ENCODE data around the gene PRUNE2. TPM values are rescaled to one million over a fixed set of nuclear protein-coding genes. Genes with fewer than 3 reads are reported as not detected.

Gene PRUNE2
- total RNA-seq, 2 experiments from 2014 or later: 0.24 to 0.43 TPM

- peaks cover 9% of the 10 kb centered on the region for H3K9me3 Mint-ChIP-seq
Observed at GRCh38 chr9:76738402-76738801, 167.5 kb downstream of the PRUNE2 start.

DNA sequence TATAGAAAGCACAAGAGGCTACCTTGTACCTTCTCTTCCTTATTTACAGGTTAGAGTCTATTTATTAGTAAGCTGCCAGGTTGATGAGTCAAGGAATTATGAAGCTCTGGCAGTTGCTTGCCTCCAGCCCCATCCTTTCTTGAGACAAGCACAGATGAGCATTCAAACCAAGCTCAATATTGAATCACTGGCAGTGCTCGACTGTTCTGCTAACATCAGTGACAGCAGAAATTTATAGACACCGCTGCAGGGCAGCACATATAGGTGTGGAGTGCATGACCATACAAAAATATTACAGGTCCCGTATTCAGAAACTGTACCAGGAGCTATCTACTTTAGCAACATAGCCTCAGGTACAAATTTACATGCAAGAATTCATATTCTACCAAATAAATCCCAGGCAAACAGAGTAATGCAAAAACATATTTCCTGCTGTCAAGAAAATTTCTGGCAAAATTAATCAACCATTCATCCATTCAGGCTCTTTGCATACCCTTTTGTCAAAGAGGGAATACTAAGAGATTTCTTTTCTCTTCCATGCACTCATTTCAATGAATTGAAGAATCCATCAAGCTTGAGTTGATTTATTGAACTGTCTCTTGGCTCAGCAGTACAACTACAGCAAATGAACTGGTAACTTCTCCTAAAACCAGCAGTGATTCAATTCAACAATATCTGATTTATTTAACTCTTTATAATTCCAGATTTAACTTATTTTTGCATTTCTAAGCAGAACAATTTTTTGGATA is 168.6 kb downstream of the PRUNE2 start:
- intact Hi-C loops (cut with micrococcal nuclease): no loop called here
- no peak for DNase-seq
- no peaks in the 10 kb centered on the region for H3K36me3 Mint-ChIP-seq
- H3K4me3 Mint-ChIP-seq: no peak overlapping the region
- H3K4me1 Mint-ChIP-seq (ENCODE audit: low read depth): no peaks in the 10 kb centered on the region
- peaks cover 2% of the 10 kb centered on the region for H3K9me3 Mint-ChIP-seq
- no peak overlapping the region for H3K27ac Mint-ChIP-seq
- ChIA-PET CTCF (no interaction called here), POLR2A (no interaction called here)
- H3K27me3 Mint-ChIP-seq: peaks cover 9% of the 10 kb centered on the region

More at GRCh38 chr9:76738402-76738801, 167.5 kb downstream of the PRUNE2 start:
- Mint-ChIP-seq H3K27me3 (peaks cover 9% of the 10 kb centered on the region), H3K27ac (no peak overlapping the region), H3K36me3 (no peaks in the 10 kb centered on the region), H3K4me3 (no peak overlapping the region), H3K4me1 (ENCODE audit: low read depth) (no peaks in the 10 kb centered on the region)
- ChIA-PET POLR2A (interaction anchor here (0.7 kb wide), 1 partner anchor 422 kb away, joined by 3 read pairs; no protein-coding TSS in a partner anchor), CTCF (no interaction called here)
- no peak for DNase-seq
- intact Hi-C loops (cut with micrococcal nuclease): no loop called here

GRCh38 chr9:76734716-76735115 is 171.2 kb downstream of the PRUNE2 start:
- H3K9me3 Mint-ChIP-seq: no peaks in the 10 kb centered on the region
- no peak overlapping the region for H3K4me3 Mint-ChIP-seq
- CTCF ChIA-PET: no interaction called here
- no peaks in the 10 kb centered on the region for H3K36me3 Mint-ChIP-seq
- intact Hi-C loops (cut with micrococcal nuclease): no loop called here
- no peak overlapping the region for H3K27ac Mint-ChIP-seq
- POLR2A ChIA-PET: no interaction called here
- H3K27me3 Mint-ChIP-seq: peaks cover 9% of the 10 kb centered on the region
- no peaks in the 10 kb centered on the region for H3K4me1 Mint-ChIP-seq (ENCODE audit: low read depth)
- DNase-seq: no peak

DNA sequence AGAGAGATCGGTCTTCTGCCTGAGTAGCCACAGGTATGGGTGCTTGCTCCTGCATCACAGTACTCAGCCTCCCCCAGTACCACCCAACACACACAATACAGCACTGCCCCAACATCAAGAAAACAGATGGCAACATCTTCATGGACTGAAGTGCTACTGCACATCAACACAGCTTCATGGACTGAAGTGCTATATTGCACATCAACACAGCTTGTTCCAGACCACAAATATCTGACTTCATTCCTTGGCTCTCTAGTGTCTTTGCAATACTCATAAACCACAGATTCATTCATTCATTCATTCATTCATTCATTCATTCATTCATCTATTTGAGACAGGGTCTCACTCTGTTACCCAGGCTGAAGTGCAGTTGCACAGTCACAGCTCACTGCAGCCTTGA is 172.8 kb downstream of the PRUNE2 start:
- Mint-ChIP-seq H3K9me3 (no peaks in the 10 kb centered on the region), H3K4me1 (ENCODE audit: low read depth) (no peaks in the 10 kb centered on the region), H3K27me3 (peaks cover 3% of the 10 kb centered on the region), H3K36me3 (no peaks in the 10 kb centered on the region), H3K4me3 (no peak overlapping the region), H3K27ac (no peak overlapping the region)
- DNase-seq: no peak
- intact Hi-C loops (cut with micrococcal nuclease): no loop called here
- ChIA-PET CTCF (no interaction called here), POLR2A (no interaction called here)

GRCh38 chr9:76732341-76732958 is 173.5 kb downstream of the PRUNE2 start:
- intact Hi-C loops (cut with micrococcal nuclease): no loop called here
- no peak for DNase-seq
- Mint-ChIP-seq H3K4me3 (no peak overlapping the region), H3K9me3 (no peaks in the 10 kb centered on the region), H3K4me1 (ENCODE audit: low read depth) (no peaks in the 10 kb centered on the region), H3K36me3 (no peaks in the 10 kb centered on the region), H3K27ac (no peak overlapping the region), H3K27me3 (peaks cover 2% of the 10 kb centered on the region)
- ChIA-PET CTCF (no interaction called here), POLR2A (no interaction called here)

- CTCF ChIA-PET: interaction anchor here (0.6 kb wide), 1 partner anchor 29 kb away, joined by 5 read pairs; no protein-coding TSS in a partner anchor
- H3K36me3 Mint-ChIP-seq: no peaks in the 10 kb centered on the region
- DNase-seq: no peak
- peaks cover 8% of the 10 kb centered on the region for H3K27me3 Mint-ChIP-seq
- H3K9me3 Mint-ChIP-seq: no peaks in the 10 kb centered on the region
- H3K4me1 Mint-ChIP-seq (ENCODE audit: low read depth): no peaks in the 10 kb centered on the region
- intact Hi-C loops (cut with micrococcal nuclease): no loop called here
- no peak overlapping the region for H3K4me3 Mint-ChIP-seq
- no peak overlapping the region for H3K27ac Mint-ChIP-seq
- POLR2A ChIA-PET: no interaction called here
Observed at GRCh38 chr9:76730801-76731200, 175.1 kb downstream of the PRUNE2 start.

GRCh38 chr9:76729980-76730737 is 175.8 kb downstream of the PRUNE2 start:
- no peak for DNase-seq
- Mint-ChIP-seq H3K9me3 (no peaks in the 10 kb centered on the region), H3K27ac (no peak overlapping the region), H3K36me3 (no peaks in the 10 kb centered on the region), H3K27me3 (peaks cover 8% of the 10 kb centered on the region), H3K4me1 (ENCODE audit: low read depth) (no peaks in the 10 kb centered on the region), H3K4me3 (no peak overlapping the region)
- CTCF ChIA-PET: interaction anchor here (0.6 to 0.9 kb wide), 2 partner anchors 30 to 72 kb away, joined by 4 to 5 read pairs; no protein-coding TSS in a partner anchor
- POLR2A ChIA-PET: no interaction called here
- intact Hi-C loops (cut with micrococcal nuclease): no loop called here

DNA sequence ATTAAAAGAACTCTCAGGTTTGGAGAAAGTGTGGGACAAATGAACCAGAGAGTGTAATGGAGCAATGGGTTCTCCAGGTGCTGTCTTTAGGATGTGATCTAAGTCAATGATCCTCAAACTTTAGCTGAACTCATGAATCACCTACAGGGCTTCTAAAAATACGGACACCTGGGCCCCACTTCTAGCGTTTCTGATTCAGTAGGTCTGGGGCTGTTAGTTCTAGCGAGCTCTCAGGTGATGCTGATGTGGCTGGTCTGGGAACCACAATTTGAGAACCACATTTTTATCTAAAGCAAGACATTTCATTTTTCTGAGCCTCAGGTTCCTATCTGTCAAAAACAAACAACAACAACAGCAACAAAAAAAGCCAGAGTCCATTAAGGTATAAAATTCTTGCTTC is 176.8 kb downstream of the PRUNE2 start:
- DNase-seq: no peak
- Mint-ChIP-seq H3K36me3 (no peaks in the 10 kb centered on the region), H3K27ac (no peak overlapping the region), H3K4me1 (ENCODE audit: low read depth) (no peaks in the 10 kb centered on the region), H3K4me3 (no peak overlapping the region), H3K9me3 (no peaks in the 10 kb centered on the region), H3K27me3 (peaks cover 6% of the 10 kb centered on the region)
- CTCF ChIA-PET: interaction anchor here (0.9 kb wide), 1 partner anchor 71 kb away, joined by 4 read pairs; no protein-coding TSS in a partner anchor
- intact Hi-C loops (cut with micrococcal nuclease): no loop called here
- POLR2A ChIA-PET: no interaction called here

GRCh38 chr9:76725885-76726284 is 180.0 kb downstream of the PRUNE2 start:
- Mint-ChIP-seq H3K27ac (no peak overlapping the region), H3K9me3 (no peaks in the 10 kb centered on the region), H3K4me3 (no peak overlapping the region), H3K36me3 (no peaks in the 10 kb centered on the region), H3K4me1 (ENCODE audit: low read depth) (no peaks in the 10 kb centered on the region), H3K27me3 (peaks cover 11% of the 10 kb centered on the region)
- ChIA-PET POLR2A (no interaction called here), CTCF (no interaction called here)
- DNase-seq: no peak
- intact Hi-C loops (cut with micrococcal nuclease): no loop called here

GRCh38 chr9:76725011-76725546 is 180.8 kb downstream of the PRUNE2 start:
- Mint-ChIP-seq H3K9me3 (no peaks in the 10 kb centered on the region), H3K4me1 (ENCODE audit: low read depth) (no peaks in the 10 kb centered on the region), H3K4me3 (no peak overlapping the region), H3K27me3 (peaks cover 11% of the 10 kb centered on the region), H3K27ac (no peak overlapping the region), H3K36me3 (no peaks in the 10 kb centered on the region)
- DNase-seq: no peak
- POLR2A ChIA-PET: no interaction called here
- CTCF ChIA-PET: no interaction called here
- intact Hi-C loops (cut with micrococcal nuclease): no loop called here

GRCh38 chr9:76720245-76720644 is 185.7 kb downstream of the PRUNE2 start:
- no peaks in the 10 kb centered on the region for H3K9me3 Mint-ChIP-seq
- DNase-seq: no peak
- H3K27me3 Mint-ChIP-seq: peaks cover 20% of the 10 kb centered on the region
- CTCF ChIA-PET: no interaction called here
- no peak overlapping the region for H3K27ac Mint-ChIP-seq
- intact Hi-C loops (cut with micrococcal nuclease): no loop called here
- POLR2A ChIA-PET: no interaction called here
- no peak overlapping the region for H3K4me3 Mint-ChIP-seq
- no peaks in the 10 kb centered on the region for H3K36me3 Mint-ChIP-seq
- H3K4me1 Mint-ChIP-seq (ENCODE audit: low read depth): no peaks in the 10 kb centered on the region

- H3K4me1 Mint-ChIP-seq (ENCODE audit: low read depth): no peaks in the 10 kb centered on the region
- DNase-seq: no peak
- no peaks in the 10 kb centered on the region for H3K9me3 Mint-ChIP-seq
- H3K27ac Mint-ChIP-seq: no peak overlapping the region
- no peak overlapping the region for H3K4me3 Mint-ChIP-seq
- H3K36me3 Mint-ChIP-seq: no peaks in the 10 kb centered on the region
- peaks cover 19% of the 10 kb centered on the region for H3K27me3 Mint-ChIP-seq
- ChIA-PET POLR2A (no interaction called here), CTCF (interaction anchor here (0.7 kb wide), 1 partner anchor 285 kb away, joined by 3 read pairs; no protein-coding TSS in a partner anchor)
- intact Hi-C loops (cut with micrococcal nuclease): no loop called here
Observed at GRCh38 chr9:76718166-76718565, 187.7 kb downstream of the PRUNE2 start.

All from activated CD4-positive, alpha-beta memory T cell treated with anti-CD3 and anti-CD28 coated beads for 36 hours (primary cell).